Measurements from ENCODE around the gene CDIP1.

CDIP1 gene

DNA sequence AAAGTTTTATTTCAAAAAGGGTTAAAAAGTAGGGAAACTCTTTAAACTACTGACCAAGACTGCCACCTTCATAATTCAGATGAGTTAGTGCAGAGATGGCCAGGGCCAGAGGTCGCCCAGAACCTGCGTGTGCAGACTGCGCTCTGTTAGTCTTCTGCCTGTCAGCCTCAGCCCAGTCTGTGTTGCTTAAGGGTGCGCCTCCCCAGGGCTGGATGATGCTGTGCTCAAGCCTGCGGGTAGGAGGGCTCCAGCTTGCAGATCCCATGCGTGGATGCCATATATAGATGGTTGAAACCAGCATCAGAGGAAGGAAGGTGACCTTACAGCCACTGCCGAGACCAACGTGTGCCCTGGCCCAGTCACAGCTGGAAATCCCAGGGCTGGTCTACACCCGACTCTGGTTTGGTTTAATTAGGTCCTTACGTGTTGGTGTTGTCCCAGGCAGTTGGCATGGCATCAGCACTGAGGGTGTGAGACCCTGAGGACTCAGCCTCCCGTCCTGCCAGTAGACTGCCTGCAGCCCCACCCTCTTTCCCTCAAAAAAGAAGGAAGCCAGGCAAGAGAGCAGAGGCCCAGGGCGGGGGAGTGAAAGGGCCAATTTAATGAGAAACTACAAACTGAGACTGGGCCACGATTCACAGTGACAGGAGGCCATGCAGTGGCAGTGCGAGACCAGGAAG lies 27.7 kb downstream of the CDIP1 start:
- DNase-seq: no peak
- Histone ChIP-seq H3K27me3 (no peaks in the 10 kb centered on the region), H3K9me3 (no peaks in the 10 kb centered on the region), H3K36me3 (peaks cover 53% of the 10 kb centered on the region), H3K4me1 (no peaks in the 10 kb centered on the region), H3K4me3 (ENCODE audit: low read depth, low read length) (no peak overlapping the region)
- TF ChIP-seq, protein P1, sequence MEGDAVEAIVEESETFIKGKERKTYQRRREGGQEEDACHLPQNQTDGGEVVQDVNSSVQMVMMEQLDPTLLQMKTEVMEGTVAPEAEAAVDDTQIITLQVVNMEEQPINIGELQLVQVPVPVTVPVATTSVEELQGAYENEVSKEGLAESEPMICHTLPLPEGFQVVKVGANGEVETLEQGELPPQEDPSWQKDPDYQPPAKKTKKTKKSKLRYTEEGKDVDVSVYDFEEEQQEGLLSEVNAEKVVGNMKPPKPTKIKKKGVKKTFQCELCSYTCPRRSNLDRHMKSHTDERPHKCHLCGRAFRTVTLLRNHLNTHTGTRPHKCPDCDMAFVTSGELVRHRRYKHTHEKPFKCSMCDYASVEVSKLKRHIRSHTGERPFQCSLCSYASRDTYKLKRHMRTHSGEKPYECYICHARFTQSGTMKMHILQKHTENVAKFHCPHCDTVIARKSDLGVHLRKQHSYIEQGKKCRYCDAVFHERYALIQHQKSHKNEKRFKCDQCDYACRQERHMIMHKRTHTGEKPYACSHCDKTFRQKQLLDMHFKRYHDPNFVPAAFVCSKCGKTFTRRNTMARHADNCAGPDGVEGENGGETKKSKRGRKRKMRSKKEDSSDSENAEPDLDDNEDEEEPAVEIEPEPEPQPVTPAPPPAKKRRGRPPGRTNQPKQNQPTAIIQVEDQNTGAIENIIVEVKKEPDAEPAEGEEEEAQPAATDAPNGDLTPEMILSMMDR (IDR thresholded peaks at IDR 0.05; ENCODE audit: low read depth, low read length): no peak

DNA sequence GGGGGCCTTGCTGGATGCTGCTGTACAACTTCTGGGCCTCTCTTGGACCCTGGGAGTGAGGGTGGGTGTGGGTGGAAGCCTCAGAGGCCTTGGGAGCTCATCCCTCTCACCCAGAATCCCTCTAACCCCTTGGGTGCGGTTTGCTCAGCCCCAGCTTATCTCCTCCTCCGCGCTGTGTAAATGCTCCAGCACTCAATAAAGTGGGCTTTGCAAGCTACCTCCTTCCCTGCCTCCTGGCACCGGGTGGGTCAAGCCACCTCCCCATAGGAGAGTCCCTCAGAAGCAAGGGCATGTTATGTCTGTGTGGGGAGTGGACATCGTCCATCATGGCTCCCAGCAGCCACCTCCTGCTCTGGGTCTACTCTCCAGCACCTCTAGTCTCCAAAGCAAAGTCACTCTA lies 28.4 kb downstream of the CDIP1 start:
- H3K9me3 ChIP-seq: no peaks in the 10 kb centered on the region

DNA sequence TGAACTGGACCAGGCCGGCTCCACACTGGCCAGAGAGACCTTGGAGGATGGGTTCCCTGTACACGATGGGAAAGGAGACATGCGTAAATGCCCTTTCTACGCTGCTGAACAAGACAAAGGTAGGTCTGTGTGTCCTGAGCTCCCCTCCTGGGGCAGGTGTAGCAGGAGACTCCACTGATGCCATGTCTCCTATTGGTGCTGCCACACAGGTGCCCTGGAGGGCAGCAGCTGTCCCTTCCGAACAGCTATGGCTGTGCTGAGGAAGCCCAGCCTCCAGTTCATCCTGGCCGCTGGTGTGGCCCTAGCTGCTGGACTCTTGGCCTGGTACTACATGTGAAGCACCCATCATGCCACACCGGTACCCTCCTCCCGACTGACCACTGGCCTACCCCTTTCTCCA lies 29.2 kb downstream of the CDIP1 start:
- DNase-seq: no peak
- Histone ChIP-seq H3K36me3 (peaks cover 53% of the 10 kb centered on the region), H3K27me3 (no peaks in the 10 kb centered on the region), H3K4me1 (no peaks in the 10 kb centered on the region), H3K9me3 (no peaks in the 10 kb centered on the region), H3K4me3 (ENCODE audit: low read depth, low read length) (no peak overlapping the region)
- TF ChIP-seq, protein P1 (IDR thresholded peaks at IDR 0.05; ENCODE audit: low read depth, low read length): no peak

More for the DNA sequence above, 28.4 kb downstream of the CDIP1 start:
- Histone ChIP-seq H3K4me3 (ENCODE audit: low read depth, low read length) (no peak overlapping the region), H3K27me3 (no peaks in the 10 kb centered on the region), H3K36me3 (peaks cover 53% of the 10 kb centered on the region), H3K4me1 (no peaks in the 10 kb centered on the region)
- DNase-seq: no peak
- TF ChIP-seq, protein P1 (IDR thresholded peaks at IDR 0.05; ENCODE audit: low read depth, low read length): no peak

DNA sequence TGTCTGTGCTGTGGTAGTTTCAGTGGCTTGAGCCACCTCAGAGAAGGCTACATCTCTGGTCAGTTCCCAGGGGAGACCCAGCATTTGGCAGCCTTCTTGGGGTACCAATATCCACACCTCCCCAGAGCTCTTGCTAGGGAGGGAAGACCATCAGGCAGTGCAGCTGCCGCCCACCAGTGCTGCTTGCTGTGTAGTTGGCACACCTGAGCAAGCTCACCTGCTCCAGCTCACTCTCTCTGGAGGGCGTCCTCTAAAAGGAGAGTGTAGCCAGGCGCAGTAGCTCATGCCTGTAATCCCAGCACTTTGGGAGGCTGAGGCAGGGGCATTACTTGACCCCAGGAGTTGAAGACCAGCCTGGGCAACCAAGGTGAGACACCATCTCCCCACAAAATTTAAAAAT lies 29.8 kb downstream of the CDIP1 start:
- no peak for DNase-seq
- no peak overlapping the region for H3K4me3 ChIP-seq (ENCODE audit: low read depth, low read length)
- H3K9me3 ChIP-seq: no peaks in the 10 kb centered on the region
- TF ChIP-seq, protein P1 (IDR thresholded peaks at IDR 0.05; ENCODE audit: low read depth, low read length): no peak
- H3K36me3 ChIP-seq: peaks cover 53% of the 10 kb centered on the region
- H3K27me3 ChIP-seq: no peaks in the 10 kb centered on the region
- no peaks in the 10 kb centered on the region for H3K4me1 ChIP-seq

DNA sequence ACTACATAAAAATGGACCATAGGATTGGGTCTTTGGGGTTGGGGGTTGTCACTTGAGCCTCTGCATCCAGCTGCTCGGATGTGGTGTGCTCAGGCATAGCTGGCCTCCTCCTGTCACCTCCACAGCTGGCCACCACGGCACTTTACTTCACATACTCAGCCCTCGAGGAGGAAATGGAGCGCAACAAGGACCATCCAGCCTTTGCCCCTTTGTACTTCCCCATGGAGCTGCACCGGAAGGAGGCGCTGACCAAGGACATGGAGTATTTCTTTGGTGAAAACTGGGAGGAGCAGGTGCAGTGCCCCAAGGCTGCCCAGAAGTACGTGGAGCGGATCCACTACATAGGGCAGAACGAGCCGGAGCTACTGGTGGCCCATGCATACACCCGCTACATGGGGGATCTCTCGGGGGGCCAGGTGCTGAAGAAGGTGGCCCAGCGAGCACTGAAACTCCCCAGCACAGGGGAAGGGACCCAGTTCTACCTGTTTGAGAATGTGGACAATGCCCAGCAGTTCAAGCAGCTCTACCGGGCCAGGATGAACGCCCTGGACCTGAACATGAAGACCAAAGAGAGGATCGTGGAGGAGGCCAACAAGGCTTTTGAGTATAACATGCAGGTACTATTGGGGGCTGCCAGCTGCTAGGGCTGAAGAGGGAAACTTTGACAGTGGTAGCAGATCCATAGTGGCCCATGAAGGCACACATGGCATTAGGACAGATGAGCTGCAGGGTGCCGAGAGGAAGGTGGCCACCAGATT lies 30.8 kb downstream of the CDIP1 start:
- H3K27me3 ChIP-seq: no peaks in the 10 kb centered on the region
- TF ChIP-seq, protein P1 (IDR thresholded peaks at IDR 0.05; ENCODE audit: low read depth, low read length): no peak
- H3K4me1 ChIP-seq: no peaks in the 10 kb centered on the region
- H3K4me3 ChIP-seq (ENCODE audit: low read depth, low read length): no peak overlapping the region
- H3K36me3 ChIP-seq: peaks cover 53% of the 10 kb centered on the region
- no peak for DNase-seq
- no peaks in the 10 kb centered on the region for H3K9me3 ChIP-seq

DNA sequence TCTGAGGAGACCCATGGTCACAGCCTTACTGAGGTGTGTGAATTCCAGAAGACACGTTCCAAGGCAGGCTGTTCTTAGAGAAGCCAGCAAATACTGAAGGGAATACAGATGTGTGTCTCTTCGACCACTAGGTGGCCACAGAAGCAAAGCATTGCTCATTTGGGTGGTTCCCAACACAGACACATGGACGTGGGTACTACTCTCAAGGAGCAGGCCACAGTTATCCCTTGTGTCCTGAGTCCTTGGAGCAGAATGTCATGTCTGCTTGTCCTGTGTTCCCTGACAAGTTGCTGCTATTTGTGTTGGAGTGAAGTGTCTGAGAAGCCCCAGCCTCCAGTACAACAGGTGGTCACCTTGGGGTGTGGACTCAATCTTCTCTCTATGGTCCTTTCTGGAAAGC lies 32.1 kb downstream of the CDIP1 start:
- H3K27me3 ChIP-seq: no peaks in the 10 kb centered on the region
- no peaks in the 10 kb centered on the region for H3K4me1 ChIP-seq
- H3K36me3 ChIP-seq: peaks cover 41% of the 10 kb centered on the region
- TF ChIP-seq, protein P1 (IDR thresholded peaks at IDR 0.05; ENCODE audit: low read depth, low read length): peak; percentile 91
- H3K9me3 ChIP-seq: no peaks in the 10 kb centered on the region
- no peak overlapping the region for H3K4me3 ChIP-seq (ENCODE audit: low read depth, low read length)
- peak; percentile 63 for DNase-seq

All from BE2C (cell line).